Gastrocnemius medialis (tissue), 4 donors: ENCODE measurements around the gene PPM1K.

Source experiments
- CTCF ChIP-seq, 5 experiments: fragments of 450-650 bp in 3 of 5; fragments of 200-600 bp in 2 of 5; sonication (generic) in 2 of 5; IDR thresholded peaks in 4 of 5; conservative IDR thresholded peaks in 1 of 5; 1 replicate in 4 of 5; 2 replicates in 1 of 5; pipeline ENCODE4 v1.5.1; 2016 to 2019; ENCODE audit warnings: antibody characterized with exemption in 5 of 5, mild to moderate bottlenecking in 3 of 5, moderate library complexity in 3 of 5
- POLR2A ChIP-seq, 2 donors: fragments of 450-650 bp; IDR thresholded peaks; one replicate each; pipeline ENCODE4 v1.6.1; 2017; ENCODE audit warnings: antibody characterized with exemption in 2 of 2, mild to moderate bottlenecking in 2 of 2, moderate library complexity in 2 of 2

GRCh38 chr4:88226143-88226542, 58.2 kb downstream of the PPM1K start:
- no peak for TF ChIP-seq CTCF (IDR thresholded peaks at IDR 0.05 in 4 of 5, conservative IDR thresholded peaks at IDR 0.05 in 1 of 5)
- TF ChIP-seq POLR2A (IDR thresholded peaks at IDR 0.05), result no peak
